LNCaP clone FGC (cell line): Measurements from ENCODE around the gene INTU.

Experiments used
- DNase-seq: peaks from one replicate; pipeline ENCODE4 v3.0.0-alpha.2; 2011; ENCODE audit warnings: low read depth
- H3K4me3 ChIP-seq: 2 replicates; pipeline ENCODE4 v1.5.1; 2011; ENCODE audit warnings: mild to moderate bottlenecking, low read depth, low read length, control low read depth
- TF ChIP-seq, protein P1 (sequence below): IDR thresholded peaks from 2 replicates; pipeline ENCODE4 v1.5.1; 2012; ENCODE audit warnings: mild to moderate bottlenecking; ENCODE audit not compliant: control insufficient read depth, insufficient read depth; ENCODE audit errors: extremely low read depth

INTU gene

GRCh38 chr4:127759893-127760292 is 127.1 kb downstream of the INTU start:
- DNase-seq: peak; percentile 36
- no peak overlapping the region for H3K4me3 ChIP-seq
- TF ChIP-seq, protein P1, sequence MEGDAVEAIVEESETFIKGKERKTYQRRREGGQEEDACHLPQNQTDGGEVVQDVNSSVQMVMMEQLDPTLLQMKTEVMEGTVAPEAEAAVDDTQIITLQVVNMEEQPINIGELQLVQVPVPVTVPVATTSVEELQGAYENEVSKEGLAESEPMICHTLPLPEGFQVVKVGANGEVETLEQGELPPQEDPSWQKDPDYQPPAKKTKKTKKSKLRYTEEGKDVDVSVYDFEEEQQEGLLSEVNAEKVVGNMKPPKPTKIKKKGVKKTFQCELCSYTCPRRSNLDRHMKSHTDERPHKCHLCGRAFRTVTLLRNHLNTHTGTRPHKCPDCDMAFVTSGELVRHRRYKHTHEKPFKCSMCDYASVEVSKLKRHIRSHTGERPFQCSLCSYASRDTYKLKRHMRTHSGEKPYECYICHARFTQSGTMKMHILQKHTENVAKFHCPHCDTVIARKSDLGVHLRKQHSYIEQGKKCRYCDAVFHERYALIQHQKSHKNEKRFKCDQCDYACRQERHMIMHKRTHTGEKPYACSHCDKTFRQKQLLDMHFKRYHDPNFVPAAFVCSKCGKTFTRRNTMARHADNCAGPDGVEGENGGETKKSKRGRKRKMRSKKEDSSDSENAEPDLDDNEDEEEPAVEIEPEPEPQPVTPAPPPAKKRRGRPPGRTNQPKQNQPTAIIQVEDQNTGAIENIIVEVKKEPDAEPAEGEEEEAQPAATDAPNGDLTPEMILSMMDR: no peak

GRCh38 chr4:127771535-127772275 is 138.9 kb downstream of the INTU start:
- TF ChIP-seq, protein P1: no peak
- no peak overlapping the region for H3K4me3 ChIP-seq
- no peak for DNase-seq

GRCh38 chr4:127772769-127773671 is 140.3 kb downstream of the INTU start:
- TF ChIP-seq, protein P1: no peak
- no peak for DNase-seq
- H3K4me3 ChIP-seq: no peak overlapping the region

DNA sequence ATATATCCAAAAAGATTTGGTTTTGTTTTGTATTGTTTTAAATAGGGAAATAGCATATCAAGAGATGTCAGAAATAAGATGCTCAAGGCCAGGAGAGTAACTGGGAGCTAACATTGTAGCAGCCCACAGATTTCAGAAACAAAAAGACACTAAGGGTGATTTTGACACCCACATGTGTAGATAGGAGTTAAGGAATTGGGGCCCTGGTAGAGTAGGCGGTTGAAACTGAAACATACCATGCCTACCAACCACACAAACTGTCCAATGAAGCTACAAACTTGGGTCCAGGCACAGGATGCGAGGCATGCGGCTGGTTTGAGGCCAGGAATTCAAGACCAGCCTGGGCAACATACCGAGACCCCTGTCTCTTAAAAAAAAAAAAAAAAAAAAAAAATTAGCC is 143.1 kb downstream of the INTU start:
- no peak overlapping the region for H3K4me3 ChIP-seq
- TF ChIP-seq, protein P1: no peak
- DNase-seq: no peak
